Brain microvascular endothelial cell (primary cell): Measurements from ENCODE around the gene MASP2.
"Not testable (repeated sequence)": the region's sequence is repeated elsewhere in the genome, so short reads cannot be mapped to it uniquely, and the experiment has no call there.

Source experiments
- DNase-seq: peaks from one replicate; pipeline ENCODE4 v3.0.0-alpha.2; 2020
- H3K27ac ChIP-seq: fragments of 250-450 bp; sonication (Bioruptor Pico); 2 replicates; pipeline ENCODE4 v1.5.1; 2020; ENCODE audit warnings: mild to moderate bottlenecking, moderate library complexity
- H3K27me3 ChIP-seq: fragments of 250-450 bp; sonication (Bioruptor Pico); replicated peaks from 2 replicates; pipeline ENCODE4 v1.5.1; 2020; ENCODE audit warnings: mild to moderate bottlenecking
- H3K36me3 ChIP-seq: fragments of 250-450 bp; sonication (Bioruptor Pico); replicated peaks from 2 replicates; pipeline ENCODE4 v1.5.1; 2020; ENCODE audit warnings: mild to moderate bottlenecking
- H3K4me3 ChIP-seq: 2 replicates; pipeline ENCODE4 v1.5.1; 2011; ENCODE audit warnings: low read depth, mild to moderate bottlenecking, control low read depth, low read length, moderate library complexity
- CTCF ChIP-seq: IDR thresholded peaks from 2 replicates; pipeline ENCODE4 v1.5.1; 2011; ENCODE audit warnings: low read depth, mild to moderate bottlenecking, moderate library complexity, low read length, control low read depth, inconsistent platforms; ENCODE audit errors: missing control alignments
- in situ Hi-C: cut with HindIII; loops from 2 replicates; pipeline ENCODE4 v1.10.0; 2017; ENCODE audit warnings: low sequenced_read_pairs, low pct_ligation_motif_present

The MASP2 gene

DNA sequence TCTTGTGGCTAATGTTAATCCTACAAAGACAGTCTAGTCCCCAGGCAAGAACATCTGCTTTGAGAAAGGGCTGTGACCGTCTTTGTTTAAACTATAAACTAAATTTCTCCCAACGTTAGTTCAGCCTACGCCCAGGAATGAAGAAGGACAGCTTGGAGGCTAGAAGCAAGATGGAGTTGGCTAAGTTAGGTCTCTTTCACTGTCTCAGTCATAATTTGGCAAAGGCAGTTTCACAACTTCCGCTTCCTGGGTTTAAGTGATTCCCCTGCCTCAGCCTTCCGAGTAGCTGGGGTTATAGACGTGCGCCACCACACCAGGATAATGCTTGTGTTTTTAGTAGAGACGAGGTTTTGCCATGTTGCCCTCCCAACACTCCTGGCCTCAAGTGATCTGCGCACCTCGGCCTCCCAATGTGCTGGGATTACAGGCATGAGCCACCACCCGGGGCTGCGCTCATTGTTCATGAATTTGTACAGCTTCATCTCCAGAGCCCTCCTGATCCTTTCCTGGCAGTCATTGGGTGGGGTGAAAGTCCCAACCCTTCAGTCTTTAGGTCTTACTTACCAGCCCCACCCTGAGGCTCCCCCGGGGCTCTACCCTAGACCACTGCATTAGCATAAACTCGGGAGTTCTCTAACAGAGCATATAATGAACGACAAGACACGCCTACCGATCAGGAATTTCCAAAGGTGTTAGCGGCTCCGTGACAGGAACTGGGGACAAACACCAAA is 4.9 kb upstream of the MASP2 start:
- Histone ChIP-seq H3K27me3 (no peaks in the 10 kb centered on the region), H3K4me3 (no peak overlapping the region), H3K36me3 (peaks cover 20% of the 10 kb centered on the region), H3K27ac (no peak overlapping the region)
- TF ChIP-seq CTCF = no peak
- in situ Hi-C loops = no loop called here
- DNase-seq = no peak

DNA sequence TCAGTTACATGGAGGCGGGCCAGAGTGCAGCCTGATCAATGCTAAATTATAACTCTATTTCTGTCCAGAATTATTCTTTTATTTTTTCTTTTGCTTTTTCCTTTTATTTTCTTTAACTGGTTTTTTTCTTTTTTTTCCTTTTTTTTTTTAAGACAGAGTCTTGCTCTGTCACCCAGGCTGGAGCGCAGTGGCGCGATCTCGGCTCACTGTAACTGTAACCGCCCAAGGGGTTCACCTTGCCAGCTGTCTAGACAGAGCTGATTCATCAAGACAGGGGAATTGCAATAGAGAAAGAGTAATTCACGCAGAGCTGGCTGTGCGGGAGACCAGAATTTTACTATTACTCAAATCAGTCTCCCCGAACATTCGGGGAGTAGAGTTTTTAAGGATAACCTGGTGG is 4.1 kb upstream of the MASP2 start:
- peaks cover 13% of the 10 kb centered on the region for H3K36me3 ChIP-seq
- DNase-seq, H3K27me3 ChIP-seq, H3K4me3 ChIP-seq, H3K27ac ChIP-seq, in situ Hi-C loops: not testable (repeated sequence)

DNA sequence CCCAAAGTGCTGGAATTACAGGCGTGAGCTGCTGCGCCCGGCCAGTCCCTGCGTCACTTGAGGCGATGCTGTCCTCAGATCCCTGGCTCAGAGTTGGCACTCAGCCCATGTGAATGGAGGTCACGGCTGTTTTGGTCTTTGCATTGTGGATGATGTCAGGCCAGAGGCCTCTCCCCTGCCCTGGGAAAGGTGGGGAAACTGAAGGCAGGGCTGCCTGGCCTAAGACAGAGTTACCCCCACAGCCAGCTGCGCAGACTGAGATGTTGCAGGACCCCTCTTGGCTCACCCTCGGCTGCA is 821 bp downstream of the MASP2 start:
- H3K36me3 ChIP-seq = no peaks in the 10 kb centered on the region
- H3K4me3 ChIP-seq = no peak overlapping the region
- in situ Hi-C loops = no loop called here
- no peaks in the 10 kb centered on the region for H3K27me3 ChIP-seq
- no peak overlapping the region for H3K27ac ChIP-seq
- DNase-seq = no peak
- TF ChIP-seq CTCF = no peak

DNA sequence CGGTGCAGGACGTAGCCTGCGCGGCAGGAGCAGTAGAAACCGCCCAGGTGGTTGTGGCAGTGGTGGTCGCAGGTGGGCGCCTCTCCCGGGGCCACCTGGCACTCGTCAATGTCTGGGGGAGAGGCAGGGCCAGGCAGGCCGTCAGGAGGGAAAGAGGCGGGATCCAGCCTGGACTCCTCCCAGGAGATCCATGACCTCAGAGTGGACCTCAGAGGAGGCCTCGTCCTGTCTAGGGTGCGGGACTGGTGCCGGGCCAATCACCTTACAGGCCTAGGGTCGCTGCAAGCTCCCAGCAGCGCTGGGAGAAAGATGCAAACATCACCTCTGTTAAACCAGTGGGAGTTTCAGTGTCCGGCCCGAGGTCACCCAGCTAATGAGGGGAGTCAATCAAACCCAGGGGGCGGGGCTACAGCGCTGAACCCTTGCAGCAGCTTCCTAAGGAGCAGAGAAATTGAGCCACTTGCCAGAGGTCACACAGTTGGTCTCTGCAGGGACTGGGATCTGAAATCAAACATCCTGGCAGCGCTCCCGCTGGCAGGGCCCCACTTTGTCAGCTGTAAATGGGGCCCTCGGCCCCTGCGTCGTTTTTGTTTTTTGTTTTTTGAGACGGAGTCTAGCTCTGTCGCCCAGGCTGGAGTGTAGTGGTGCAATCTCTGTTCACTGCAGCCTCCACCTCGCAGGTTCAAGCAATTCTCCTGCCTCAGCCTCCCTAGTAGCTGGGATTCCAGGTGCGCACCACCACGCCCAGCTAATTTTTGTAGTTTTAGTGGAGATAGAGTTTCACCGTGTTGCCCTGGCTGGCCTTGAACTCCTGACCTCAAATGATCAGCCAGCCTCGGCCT is 1.4 kb downstream of the MASP2 start:
- no peak for TF ChIP-seq CTCF
- H3K36me3 ChIP-seq = no peaks in the 10 kb centered on the region
- H3K27me3 ChIP-seq = no peaks in the 10 kb centered on the region
- H3K27ac ChIP-seq = no peak overlapping the region
- DNase-seq = no peak
- in situ Hi-C loops = no loop called here
- H3K4me3 ChIP-seq = no peak overlapping the region

DNA sequence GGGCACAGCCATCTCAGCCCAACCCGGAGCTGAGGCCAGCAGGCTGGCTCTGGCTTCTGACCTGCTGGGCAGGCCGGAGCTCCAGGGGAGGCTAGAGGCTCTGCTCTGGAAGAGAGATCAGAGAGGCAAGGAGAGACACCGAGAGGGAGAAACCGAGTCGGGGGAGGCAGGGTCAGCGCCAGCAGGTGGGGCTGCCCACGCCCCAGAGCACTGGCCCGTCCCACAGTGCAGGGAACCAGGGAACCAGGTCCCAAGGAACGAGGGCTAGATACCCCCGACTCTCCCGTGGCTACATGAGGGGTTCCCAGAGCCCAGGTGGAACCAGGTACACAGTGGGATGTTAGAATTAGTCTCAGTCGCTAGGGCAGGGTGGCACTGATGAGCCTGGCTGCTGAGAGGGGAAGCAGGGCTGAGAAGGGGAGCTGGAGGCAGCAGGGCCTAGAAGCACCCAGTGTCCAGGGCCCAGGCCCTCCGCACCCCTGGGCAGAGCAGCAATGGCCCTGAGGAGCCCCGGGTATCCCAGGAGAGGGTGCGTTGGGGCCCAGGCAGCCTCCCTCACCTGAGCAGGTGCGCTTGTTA is 2.1 kb downstream of the MASP2 start:
- DNase-seq = no peak

More for the DNA sequence above, 2.1 kb downstream of the MASP2 start:
- in situ Hi-C loops = no loop called here
- Histone ChIP-seq H3K36me3 (no peaks in the 10 kb centered on the region), H3K27ac (no peak overlapping the region), H3K4me3 (no peak overlapping the region), H3K27me3 (no peaks in the 10 kb centered on the region)
- TF ChIP-seq CTCF = no peak
